ENCODE data around the gene PSMA6. TPM values are rescaled to one million over a fixed set of nuclear protein-coding genes. Genes with fewer than 3 reads are reported as not detected.

PSMA6 gene
- total and polyA plus RNA-seq, 2 of the 13 experiments (the other 11 are each of a cell fraction or from before 2014, with no cell fraction given): 525 to 1,109 TPM

DNA sequence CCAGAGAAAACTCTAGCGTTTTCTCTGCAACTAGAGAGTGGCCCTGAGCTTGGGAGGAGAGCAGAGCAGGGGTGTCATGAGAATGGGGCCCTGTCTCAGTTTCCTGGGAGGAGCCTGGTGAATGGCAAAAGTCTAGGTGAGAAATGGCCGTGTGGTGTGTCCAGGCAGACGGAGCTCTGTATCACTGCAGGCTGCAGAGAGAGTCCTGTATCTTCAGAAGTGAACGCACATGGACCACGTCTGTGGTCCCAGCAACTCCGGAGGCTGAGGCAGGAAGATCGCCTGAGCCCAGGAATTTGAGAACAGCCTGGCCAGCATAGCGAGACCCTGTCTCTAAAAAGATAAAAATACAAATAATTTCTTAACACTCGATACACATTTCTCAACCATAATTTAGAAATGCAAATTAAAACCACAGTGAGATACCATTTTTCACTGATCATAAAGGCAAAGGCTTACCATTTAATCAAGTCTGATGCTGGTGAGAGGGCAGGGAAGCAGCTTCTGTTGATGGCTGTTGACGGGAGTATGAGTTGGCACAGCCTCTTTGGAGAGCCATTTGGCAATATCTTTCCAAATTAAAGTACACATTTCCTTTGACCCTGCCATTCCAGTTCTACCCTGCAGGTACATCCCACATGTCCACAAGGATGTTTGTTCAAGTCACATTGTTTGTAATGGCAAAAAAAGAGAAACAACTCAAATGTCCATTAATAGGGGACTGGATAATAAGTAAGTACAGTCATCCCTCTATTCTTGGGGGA is 61.4 kb downstream of the PSMA6 start (continued):
- TF ChIP-seq ZNF207 (IDR thresholded peaks at IDR 0.05; ENCODE audit: borderline replicate concordance) (no peak), SIN3A (IDR thresholded peaks at IDR 0.05; ENCODE audit: borderline replicate concordance, low read depth, low read length) (no peak), ZNF33B (CRISPR knock-in tag; IDR thresholded peaks at IDR 0.05) (no peak), ZFYVE20 (CRISPR knock-in tag; IDR thresholded peaks at IDR 0.05; ENCODE audit: borderline replicate concordance, low read depth) (no peak), ZNF839 (CRISPR knock-in tag; IDR thresholded peaks at IDR 0.05; ENCODE audit: borderline replicate concordance) (no peak), SRSF4 (IDR thresholded peaks at IDR 0.05; ENCODE audit: low read depth, low read length, poor library complexity, severe bottlenecking) (no peak), POLR2AphosphoS2 (IDR thresholded peaks at IDR 0.05; ENCODE audit: low read depth, low read length) (no peak), ZNF513 (CRISPR knock-in tag; conservative IDR thresholded peaks at IDR 0.05) (no peak), ZBTB33 (CRISPR knock-in tag; IDR thresholded peaks at IDR 0.05) (no peak), NPAS2 (CRISPR knock-in tag; IDR thresholded peaks at IDR 0.05; ENCODE audit: borderline replicate concordance) (no peak), ZNF264 (CRISPR knock-in tag; IDR thresholded peaks at IDR 0.05) (peak; percentile 35; the same call in 1 of the 2 replicates), ZFX (CRISPR knock-in tag; IDR thresholded peaks at IDR 0.05; ENCODE audit: low read depth) (no peak; the same call in 1 of the 2 replicates), STAG1 (CRISPR knock-in tag; IDR thresholded peaks at IDR 0.05) (no peak)
- TF ChIP-seq, protein P1, sequence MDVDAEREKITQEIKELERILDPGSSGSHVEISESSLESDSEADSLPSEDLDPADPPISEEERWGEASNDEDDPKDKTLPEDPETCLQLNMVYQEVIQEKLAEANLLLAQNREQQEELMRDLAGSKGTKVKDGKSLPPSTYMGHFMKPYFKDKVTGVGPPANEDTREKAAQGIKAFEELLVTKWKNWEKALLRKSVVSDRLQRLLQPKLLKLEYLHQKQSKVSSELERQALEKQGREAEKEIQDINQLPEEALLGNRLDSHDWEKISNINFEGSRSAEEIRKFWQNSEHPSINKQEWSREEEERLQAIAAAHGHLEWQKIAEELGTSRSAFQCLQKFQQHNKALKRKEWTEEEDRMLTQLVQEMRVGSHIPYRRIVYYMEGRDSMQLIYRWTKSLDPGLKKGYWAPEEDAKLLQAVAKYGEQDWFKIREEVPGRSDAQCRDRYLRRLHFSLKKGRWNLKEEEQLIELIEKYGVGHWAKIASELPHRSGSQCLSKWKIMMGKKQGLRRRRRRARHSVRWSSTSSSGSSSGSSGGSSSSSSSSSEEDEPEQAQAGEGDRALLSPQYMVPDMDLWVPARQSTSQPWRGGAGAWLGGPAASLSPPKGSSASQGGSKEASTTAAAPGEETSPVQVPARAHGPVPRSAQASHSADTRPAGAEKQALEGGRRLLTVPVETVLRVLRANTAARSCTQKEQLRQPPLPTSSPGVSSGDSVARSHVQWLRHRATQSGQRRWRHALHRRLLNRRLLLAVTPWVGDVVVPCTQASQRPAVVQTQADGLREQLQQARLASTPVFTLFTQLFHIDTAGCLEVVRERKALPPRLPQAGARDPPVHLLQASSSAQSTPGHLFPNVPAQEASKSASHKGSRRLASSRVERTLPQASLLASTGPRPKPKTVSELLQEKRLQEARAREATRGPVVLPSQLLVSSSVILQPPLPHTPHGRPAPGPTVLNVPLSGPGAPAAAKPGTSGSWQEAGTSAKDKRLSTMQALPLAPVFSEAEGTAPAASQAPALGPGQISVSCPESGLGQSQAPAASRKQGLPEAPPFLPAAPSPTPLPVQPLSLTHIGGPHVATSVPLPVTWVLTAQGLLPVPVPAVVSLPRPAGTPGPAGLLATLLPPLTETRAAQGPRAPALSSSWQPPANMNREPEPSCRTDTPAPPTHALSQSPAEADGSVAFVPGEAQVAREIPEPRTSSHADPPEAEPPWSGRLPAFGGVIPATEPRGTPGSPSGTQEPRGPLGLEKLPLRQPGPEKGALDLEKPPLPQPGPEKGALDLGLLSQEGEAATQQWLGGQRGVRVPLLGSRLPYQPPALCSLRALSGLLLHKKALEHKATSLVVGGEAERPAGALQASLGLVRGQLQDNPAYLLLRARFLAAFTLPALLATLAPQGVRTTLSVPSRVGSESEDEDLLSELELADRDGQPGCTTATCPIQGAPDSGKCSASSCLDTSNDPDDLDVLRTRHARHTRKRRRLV (CRISPR knock-in tag; IDR thresholded peaks at IDR 0.05): no peak
- TF ChIP-seq, protein P2, sequence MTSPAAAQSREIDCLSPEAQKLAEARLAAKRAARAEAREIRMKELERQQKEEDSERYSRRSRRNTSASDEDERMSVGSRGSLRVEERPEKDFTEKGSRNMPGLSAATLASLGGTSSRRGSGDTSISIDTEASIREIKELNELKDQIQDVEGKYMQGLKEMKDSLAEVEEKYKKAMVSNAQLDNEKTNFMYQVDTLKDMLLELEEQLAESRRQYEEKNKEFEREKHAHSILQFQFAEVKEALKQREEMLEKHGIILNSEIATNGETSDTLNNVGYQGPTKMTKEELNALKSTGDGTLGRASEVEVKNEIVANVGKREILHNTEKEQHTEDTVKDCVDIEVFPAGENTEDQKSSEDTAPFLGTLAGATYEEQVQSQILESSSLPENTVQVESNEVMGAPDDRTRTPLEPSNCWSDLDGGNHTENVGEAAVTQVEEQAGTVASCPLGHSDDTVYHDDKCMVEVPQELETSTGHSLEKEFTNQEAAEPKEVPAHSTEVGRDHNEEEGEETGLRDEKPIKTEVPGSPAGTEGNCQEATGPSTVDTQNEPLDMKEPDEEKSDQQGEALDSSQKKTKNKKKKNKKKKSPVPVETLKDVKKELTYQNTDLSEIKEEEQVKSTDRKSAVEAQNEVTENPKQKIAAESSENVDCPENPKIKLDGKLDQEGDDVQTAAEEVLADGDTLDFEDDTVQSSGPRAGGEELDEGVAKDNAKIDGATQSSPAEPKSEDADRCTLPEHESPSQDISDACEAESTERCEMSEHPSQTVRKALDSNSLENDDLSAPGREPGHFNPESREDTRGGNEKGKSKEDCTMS (CRISPR knock-in tag; conservative IDR thresholded peaks at IDR 0.05): no peak
- TF ChIP-seq, protein P3, sequence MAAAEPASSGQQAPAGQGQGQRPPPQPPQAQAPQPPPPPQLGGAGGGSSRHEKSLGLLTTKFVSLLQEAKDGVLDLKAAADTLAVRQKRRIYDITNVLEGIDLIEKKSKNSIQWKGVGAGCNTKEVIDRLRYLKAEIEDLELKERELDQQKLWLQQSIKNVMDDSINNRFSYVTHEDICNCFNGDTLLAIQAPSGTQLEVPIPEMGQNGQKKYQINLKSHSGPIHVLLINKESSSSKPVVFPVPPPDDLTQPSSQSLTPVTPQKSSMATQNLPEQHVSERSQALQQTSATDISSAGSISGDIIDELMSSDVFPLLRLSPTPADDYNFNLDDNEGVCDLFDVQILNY (CRISPR knock-in tag; conservative IDR thresholded peaks at IDR 0.05): 0 out of 2 replicates have a peak, but pooled peaks have one; percentile 25
